Stromal cell of bone marrow (primary cell): ENCODE data around the gene UCP3.

Experiments
- DNase-seq: peaks from one replicate; pipeline ENCODE4 v3.0.0-alpha.2; 2012; ENCODE audit warnings: low read depth

Gene UCP3

GRCh38 chr11:74008373-74009229, at the start of gene UCP3:
UCP3 (minus strand) TSS chr11:74009085; CDS start chr11:74007042, 2,043 bp downstream.
- no peak for DNase-seq

- DNase-seq, result no peak
Observed at GRCh38 chr11:74057249-74058151, 48.6 kb upstream of the UCP3 start.

GRCh38 chr11:74055938-74056337, 47.1 kb upstream of the UCP3 start:
- DNase-seq, result peak; percentile 49

- DNase-seq, result no peak
Observed at GRCh38 chr11:74050465-74050864, 41.6 kb upstream of the UCP3 start.

- no peak for DNase-seq
Observed at GRCh38 chr11:74048993-74049392, 40.1 kb upstream of the UCP3 start.

- no peak for DNase-seq
Observed at GRCh38 chr11:74044538-74044937, 35.7 kb upstream of the UCP3 start.

- no peak for DNase-seq
Observed at GRCh38 chr11:74043450-74043849, 34.6 kb upstream of the UCP3 start.

GRCh38 chr11:74037309-74037708, 28.4 kb upstream of the UCP3 start:
- no peak for DNase-seq

- DNase-seq, result no peak
Observed at GRCh38 chr11:74035264-74035663, 26.4 kb upstream of the UCP3 start.

GRCh38 chr11:74033046-74033445, 24.2 kb upstream of the UCP3 start:
- no peak for DNase-seq

GRCh38 chr11:74030723-74031676, 22.1 kb upstream of the UCP3 start:
- no peak for DNase-seq

GRCh38 chr11:74025467-74026166, 16.7 kb upstream of the UCP3 start:
- peak; percentile 65 for DNase-seq

GRCh38 chr11:74024261-74025029, 15.6 kb upstream of the UCP3 start:
- peak; percentile 87 for DNase-seq

- no peak for DNase-seq
Observed at GRCh38 chr11:74023276-74023675, 14.4 kb upstream of the UCP3 start.

GRCh38 chr11:74022546-74022945, 13.7 kb upstream of the UCP3 start:
- no peak for DNase-seq

- no peak for DNase-seq
Observed at GRCh38 chr11:74021998-74022397, 13.1 kb upstream of the UCP3 start.

- DNase-seq, result no peak
Observed at GRCh38 chr11:74020539-74020938, 11.7 kb upstream of the UCP3 start.

- no peak for DNase-seq
Observed at GRCh38 chr11:74019860-74020259, 11.0 kb upstream of the UCP3 start.

GRCh38 chr11:74019104-74019738, 10.3 kb upstream of the UCP3 start:
- DNase-seq, result no peak
